ENCODE results near the gene DNAJC22.

Gene DNAJC22

DNA sequence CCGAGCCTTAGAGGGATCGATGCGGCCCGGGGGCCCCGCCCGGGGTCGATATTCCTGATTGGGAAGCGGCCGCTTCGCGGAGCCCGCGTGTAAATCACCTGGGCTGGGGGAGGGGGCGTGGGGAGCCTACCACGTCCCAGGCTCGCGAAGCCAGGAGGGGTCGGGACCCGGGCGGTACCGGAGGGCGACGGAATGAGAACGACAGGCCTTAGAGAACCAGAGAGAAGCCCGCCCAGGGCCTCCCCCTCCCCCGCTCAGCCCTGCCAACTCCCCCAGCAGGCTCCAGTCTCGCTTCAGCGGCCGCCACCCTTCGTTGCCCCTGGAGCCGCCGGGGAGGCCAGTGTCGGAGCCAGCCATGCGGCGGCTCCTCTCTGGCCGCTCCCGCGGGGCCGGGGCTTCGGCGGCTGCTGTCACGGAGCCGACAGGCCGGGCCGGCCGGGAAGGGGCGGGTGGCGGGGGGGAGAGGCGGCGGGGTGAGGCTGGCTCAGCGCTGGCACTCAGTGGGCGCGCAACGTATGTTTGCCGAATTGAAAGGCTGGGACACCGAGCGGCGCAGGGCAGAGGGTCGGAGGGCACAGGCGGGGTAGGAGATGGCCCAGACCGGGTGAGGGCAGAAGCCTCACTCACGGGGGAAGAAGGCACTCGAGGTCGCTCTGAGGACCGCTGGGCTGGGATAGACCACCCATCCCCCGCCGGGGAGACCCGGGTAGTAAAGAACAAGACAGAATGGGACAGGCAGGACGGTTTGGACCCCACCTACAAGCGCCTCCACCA, 1.4 kb upstream of the DNAJC22 start:
- DNase-seq, result no peak

- DNase-seq, result no peak
Measured at GRCh38 chr12:49345825-49346658, 646 bp upstream of the DNAJC22 start.

- DNase-seq, result peak; percentile 70 to 79
Measured at GRCh38 chr12:49347311-49348193, 864 bp downstream of the DNAJC22 start.

GRCh38 chr12:49348781-49349180, 2.1 kb downstream of the DNAJC22 start:
- DNase-seq, result no peak

DNA sequence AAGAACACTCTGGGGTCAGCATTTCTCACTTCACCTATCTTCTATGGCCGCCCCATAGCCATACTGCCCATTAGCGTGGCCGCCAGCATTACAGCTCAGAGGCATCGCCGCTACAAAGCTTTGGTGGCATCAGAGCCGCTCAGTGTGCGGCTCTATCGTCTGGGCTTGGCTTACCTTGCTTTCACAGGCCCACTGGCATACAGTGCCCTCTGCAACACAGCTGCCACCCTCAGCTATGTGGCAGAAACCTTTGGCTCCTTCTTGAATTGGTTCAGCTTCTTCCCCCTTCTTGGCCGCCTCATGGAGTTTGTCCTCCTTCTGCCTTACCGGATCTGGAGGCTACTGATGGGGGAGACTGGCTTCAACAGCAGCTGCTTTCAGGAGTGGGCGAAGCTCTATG, 2.6 kb downstream of the DNAJC22 start:
- DNase-seq, result no peak

DNA sequence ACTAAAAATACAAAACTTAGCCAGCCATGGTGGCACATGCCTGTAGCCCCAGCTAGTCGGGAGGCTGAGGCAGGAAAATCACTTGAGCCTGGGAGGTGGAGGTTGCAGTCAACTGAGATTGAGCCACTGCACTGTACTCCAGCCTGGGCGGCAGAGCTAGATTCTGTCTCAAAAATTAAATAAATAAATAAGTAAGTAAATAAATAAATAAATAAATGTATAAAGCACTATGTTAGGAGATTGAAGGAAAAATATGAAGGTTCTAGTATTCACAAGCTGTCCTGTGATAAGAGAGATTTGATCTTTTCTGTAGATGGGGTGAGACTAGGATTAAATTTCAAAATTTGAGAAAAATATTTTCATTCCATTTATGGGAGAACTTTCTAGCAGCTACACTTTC, 5.7 kb downstream of the DNAJC22 start:
- no peak for DNase-seq

- DNase-seq, result no peak
Measured at GRCh38 chr12:49355913-49356312, 9.2 kb downstream of the DNAJC22 start.

DNA sequence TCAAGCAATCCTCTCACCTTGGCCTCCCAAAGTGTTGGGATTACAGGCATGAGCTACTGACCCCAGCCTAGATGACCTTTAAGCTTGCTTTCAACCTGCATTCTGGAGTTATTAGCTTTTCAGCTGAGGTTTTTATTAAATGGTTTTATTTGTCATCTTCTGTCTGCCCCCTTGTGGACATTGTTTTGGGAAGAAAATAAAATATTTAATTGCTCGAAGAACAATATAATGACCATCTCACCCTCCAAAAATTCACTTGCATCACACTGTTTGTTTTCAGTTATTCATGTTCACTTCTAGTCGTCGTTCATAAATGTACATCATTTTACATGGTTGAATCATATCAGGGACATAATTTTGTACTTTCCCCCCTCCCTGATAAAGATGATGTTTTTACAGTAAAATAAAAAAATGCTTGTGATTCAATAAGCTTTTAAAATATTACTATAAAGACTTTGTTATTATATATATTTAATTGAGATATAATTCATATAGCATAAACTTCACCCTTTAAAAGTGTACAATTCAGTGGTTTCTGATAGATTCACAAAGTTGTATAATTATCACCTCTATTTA, 10.5 kb downstream of the DNAJC22 start:
- no peak for DNase-seq

DNA sequence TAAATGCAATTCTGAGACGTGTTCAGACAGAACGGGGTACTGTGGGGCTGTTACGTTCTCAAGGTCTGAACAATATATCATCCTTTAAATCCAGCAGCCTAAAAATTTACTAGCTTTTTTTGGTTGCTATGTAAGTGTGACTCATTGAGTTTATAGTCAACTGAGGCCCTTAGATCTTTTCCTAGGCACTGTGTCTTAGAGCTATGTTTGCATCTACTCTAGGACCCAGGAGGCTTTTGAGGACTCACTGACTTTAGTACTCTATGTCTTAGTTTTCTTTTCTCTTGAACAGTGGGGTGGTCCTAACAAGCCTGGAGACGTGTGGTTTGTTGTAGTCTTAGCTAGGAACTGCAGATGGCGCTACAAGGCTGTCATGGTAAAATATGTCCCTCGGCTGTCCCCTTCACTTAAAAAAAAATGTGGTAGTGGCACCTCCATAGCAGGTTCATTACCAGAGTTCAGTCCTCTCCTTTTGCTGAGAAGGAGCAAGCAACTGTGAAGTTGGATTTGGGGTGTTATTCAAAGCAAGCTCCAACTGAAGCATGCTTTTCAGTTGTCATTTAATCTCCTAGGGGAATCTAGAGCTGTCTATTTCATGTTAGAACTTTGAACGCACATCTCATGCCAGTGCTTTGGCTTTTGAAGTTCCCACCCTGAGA, 11.9 kb downstream of the DNAJC22 start:
- peak; percentile 41 to 52 for DNase-seq

DNA sequence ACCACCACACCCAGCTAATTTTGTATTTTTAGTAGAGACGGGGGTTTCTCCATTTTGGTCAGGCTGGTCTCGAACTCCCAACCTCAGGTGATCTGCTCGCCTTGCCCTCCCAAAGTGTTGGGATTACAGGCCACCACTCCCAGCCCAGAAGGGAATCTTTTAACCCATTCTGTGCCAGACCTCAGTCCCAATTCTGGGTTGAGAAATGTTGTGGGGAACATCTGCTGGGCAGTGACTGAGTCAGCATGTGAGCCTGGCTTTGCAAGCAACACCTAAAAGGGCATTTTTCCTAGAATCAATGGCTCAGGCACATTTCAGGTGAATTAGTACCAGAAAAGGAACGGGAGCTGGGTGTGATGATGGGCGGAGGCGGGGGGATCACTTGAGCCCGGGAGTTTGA, 13.0 kb downstream of the DNAJC22 start:
- no peak for DNase-seq

DNA sequence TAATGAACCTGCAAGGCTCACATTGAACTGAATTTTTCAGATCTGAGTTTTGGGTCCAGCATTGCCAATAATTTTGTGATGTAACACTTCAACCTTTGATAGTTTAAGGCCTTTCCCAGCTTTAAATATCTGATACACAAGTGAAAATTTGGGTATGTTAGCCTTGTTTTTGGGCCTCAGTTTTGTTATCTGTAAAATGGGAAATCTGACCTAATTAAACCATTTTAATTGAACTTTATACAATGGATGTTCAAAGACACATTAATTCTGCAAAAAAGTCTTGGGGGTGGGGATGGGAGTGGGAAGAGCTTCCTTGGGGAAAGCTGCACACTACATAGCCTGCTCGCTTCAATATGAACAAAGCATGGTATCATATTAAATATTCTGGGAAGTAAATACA, 15.4 kb downstream of the DNAJC22 start:
- no peak for DNase-seq

DNA sequence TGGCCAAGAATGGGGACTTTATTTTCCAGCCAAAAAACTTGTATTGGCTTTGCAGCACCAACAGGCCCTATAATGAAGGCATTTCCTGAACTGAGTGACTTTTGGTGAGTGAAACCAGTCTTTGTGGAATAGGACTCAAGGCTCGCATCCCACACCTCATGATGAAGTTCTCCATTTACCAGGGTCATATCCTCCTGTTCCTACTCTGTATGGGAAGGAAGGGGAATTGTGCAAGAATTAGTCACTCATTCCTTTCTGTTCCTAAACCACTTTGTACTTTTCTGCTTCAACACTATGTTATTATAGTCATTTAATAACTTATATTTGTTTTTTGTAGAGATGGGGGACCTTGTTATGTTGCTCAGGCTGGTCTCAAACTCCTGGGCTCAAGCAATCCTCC, 18.3 kb downstream of the DNAJC22 start:
- DNase-seq, result no peak

DNA sequence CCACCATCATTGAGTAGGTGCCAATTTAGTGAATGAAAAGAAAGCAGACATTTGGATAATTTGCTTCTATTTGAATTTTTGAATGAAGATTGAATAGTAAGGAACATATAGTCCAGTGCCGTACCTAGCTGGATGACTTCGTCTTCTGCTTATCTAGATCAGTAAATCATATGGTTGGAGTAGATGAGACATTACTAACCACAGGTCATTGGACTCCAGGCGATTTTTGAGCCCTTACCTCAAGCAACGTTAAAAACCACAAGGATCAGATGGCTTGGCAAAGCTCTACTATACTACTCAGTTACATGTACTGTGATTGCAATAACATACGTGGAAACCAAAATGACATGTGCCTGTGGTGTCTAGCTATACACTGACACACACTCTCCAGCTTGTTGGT, 18.9 kb downstream of the DNAJC22 start:
- no peak for DNase-seq

GRCh38 chr12:49366096-49366651, 19.5 kb downstream of the DNAJC22 start:
- DNase-seq, result peak in 1 of 2 donors; percentile 26

- DNase-seq, result peak; percentile 76 to 80
Measured at GRCh38 chr12:49366652-49367380, 20.1 kb downstream of the DNAJC22 start.

GRCh38 chr12:49367381-49368239, 20.9 kb downstream of the DNAJC22 start, which contains the start of gene SPATS2:
TSS of gene SPATS2 (plus strand) at chr12:49367462. CDS start at chr12:49461013, 93,551 bp downstream.
- no peak for DNase-seq

DNA sequence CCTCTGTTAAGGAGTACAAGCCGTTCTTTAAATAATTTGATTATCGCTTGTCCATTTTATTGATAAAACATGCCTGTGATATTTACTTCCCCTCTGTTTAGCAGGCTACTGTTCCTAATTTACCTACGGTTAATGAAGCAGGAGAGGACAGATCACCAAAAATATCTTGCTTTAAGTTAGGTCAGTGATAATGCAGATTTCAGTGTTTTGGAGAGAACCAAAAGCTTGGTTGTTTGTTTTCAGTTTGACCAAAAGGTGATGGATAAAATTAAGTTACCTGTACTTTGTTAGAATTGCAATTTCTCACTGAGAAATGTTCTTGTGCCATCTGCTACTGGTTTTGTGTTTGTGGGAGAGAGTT, 21.5 kb downstream of the DNAJC22 start:
- DNase-seq, result no peak

GRCh38 chr12:49369411-49370145, 22.9 kb downstream of the DNAJC22 start:
- no peak for DNase-seq

DNA sequence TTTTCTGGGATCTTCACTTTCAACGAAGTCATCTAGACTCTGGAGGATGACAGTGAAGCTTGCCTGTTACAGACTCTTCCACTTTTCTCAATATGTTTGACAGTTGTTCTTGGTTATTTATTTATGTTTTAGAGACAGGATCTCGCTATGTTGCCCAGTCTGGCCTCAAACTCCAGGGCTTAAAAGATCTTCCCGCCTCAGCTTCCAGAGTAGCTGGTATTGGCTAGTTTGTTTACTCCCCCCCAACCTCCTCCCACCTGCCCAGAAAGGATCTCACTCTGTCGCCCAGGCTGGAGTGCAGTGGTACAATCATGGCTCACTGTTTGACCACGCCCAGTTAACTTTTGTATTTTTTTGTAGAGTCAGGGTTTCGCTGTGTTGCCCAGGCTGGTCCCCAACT, 23.9 kb downstream of the DNAJC22 start:
- DNase-seq, result no peak

Data from activated CD4-positive, alpha-beta T cell treated with anti-CD3 and anti-CD28 coated beads for 4 hours (primary cell).